NCI-H2227 (cell line): ENCODE results near the gene SDCBP2.
"Not testable (repeated sequence)": the region's sequence is repeated elsewhere in the genome, so short reads cannot be mapped to it uniquely, and the experiment has no call there.

Source experiments
- DNase-seq: peaks from one replicate; lab custom pipeline; 2025; ENCODE audit not compliant: unreplicated experiment; lab: John Stamatoyannopoulos, UW

The SDCBP2 gene

DNA sequence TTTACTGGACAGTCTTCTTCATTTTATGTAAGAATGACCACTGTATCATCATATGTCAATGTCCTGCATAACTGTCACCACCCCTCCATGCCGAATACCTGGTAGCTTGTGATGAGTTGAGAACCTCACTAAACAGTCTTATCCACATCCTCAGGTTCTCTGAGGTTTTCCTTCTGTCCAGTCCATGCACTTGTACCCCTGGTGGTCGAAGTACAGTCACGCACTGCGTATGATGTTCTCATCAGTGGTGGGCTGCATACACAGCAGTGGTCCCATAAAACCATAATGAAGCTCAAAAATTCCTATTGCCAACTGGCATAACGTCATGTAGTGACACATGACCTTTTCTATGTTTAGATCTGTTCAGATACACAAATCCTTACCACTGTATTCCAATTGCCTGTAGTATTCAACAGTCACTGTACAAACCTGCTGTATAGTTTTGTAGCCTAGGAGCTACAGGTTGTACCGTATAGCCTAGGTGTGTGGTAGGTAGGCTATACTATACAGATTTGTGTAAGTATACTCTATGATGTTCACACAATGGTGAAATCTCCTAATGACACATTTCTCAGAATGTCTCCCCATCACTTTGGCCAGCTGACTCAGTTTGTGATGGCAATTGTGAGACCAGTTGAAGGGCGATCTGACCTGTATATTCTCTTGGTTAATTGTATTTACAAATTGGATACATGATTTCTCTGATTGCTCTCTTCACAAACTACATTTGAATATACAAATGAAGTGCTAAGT, 31.3 kb upstream of the SDCBP2 start:
- DNase-seq, result no peak

DNA sequence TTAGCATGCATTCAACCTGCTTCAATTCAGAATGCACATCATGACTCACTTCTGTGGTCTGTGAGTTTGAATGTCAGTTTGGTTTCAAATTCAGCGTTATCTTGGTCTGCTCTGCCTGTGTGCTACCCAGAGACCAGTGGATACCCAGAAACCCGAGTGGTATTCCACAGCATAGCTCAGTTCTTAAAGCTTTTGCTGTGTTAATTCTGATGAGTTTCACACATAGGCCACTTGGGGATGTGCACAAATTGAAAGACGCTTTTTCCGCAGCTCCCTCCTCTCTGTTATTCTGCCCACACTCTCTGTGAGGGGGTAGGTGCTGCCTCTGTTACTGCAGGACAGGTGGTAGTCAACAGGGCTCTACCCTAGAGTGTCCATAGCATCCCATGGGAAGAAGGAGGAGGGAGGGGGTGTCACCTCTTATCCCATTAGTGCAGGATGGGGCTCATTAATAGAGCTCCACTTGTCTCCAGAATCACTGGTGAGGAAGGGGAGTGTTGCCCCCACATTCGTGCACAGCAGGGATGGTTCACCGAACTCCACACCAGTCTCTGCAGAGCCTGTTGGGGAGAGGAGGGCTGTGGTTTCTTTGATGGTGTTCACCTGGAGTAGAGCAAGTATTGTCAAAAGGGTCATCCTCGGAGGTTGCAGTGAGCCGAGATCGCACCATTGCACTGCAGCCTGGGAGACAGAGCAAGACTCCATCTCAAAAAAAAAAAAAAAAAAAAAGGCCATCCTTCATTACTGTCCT, 29.2 kb upstream of the SDCBP2 start:
- no peak for DNase-seq

DNA sequence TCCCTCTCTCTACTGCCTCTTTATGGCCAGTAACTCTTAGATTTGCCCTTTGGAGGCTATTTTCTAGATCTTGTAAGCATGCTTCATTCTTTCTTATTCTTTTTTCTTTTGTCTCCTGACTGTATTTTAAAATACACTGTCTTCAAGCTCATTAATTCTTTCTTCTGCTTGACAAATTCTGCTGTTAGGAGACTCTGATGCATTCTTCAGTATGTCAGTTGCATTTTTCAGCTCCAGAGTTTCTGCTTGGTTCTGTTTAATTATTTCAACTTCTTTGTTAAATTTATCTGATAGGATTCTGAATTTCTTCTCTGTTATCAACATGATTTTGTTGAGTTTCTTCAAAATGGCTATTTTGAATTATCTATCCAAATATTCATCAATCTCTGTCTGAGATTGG, 25.0 kb upstream of the SDCBP2 start:
- no peak for DNase-seq

DNA sequence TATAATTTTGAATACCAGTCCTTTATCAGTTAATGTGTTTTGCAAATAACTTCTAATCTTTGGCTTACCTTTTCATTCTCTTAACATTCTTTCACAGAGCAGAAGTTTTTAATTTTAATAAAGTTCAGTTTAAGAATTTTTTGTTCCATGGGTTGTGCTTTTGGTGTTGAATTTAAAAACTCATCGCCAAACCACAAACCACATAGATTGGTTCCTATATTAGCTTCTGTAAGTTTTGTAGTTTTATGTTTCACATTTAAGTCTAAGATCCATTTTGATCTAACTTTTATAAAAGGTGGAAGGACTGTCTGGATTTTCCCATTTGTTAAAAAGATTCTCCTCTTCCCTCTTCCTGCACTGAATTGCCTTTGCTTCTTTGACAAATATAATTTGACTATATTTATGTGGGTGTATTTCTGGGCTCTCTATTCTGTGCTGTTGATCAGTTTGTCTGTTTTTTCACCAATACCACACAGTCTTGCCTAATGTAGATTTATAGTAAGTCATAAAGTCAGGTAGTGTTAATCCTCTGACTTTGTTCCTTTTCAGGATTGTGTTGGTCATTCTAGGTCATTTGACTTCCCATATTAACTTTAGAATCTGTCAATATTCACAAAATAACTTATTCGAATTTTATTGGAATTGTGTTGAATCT, 17.5 kb upstream of the SDCBP2 start:
- no peak for DNase-seq

DNA sequence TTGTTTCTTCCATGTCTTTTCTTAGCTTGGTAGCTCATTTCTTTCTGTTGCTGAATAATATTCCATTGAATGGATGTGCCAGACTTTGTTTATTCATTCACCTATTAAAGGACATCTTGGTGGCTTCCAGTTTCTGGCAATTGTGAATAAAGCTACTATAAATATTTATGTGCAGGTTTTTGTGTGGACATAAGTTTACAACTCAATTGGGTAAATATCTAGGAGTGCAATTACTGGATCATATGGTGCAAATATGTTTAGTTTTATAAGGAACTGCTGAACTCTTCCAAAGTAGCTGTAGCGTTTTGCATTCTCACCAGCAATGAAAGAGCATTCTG, 16.8 kb upstream of the SDCBP2 start:
- DNase-seq, result no peak

DNA sequence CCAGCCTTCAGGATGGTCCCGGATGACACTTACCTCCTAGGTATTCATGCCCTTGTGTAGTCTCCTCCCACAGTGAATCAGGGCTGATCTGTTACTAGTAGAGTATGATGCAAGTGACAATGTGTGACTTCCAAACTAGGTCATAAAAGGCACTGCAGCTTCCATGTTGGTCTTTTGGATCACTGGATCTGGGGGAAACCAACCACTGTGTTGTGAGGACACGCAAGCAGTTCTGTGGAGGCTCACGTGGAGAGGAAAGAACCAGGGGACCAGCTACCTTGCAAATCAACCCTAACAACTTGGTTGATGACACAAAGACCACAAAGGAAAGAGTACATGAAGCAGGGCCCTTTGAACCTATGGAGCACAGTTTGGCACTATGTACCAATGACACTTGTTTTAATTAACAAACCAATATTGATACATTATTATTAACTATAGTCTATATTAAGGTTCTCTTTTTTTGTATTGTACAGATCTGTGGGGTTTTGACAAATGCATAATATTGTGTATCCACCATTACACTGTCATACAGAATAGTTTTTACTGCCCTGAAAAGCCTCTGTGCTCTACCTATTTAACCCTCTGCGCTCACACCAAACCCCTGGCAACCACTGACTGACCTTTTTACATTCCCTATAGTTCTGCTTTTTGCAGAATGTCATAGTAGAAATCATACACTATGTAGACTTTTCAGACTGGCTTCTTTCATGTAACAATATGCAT, 16.3 kb upstream of the SDCBP2 start:
- no peak for DNase-seq

DNA sequence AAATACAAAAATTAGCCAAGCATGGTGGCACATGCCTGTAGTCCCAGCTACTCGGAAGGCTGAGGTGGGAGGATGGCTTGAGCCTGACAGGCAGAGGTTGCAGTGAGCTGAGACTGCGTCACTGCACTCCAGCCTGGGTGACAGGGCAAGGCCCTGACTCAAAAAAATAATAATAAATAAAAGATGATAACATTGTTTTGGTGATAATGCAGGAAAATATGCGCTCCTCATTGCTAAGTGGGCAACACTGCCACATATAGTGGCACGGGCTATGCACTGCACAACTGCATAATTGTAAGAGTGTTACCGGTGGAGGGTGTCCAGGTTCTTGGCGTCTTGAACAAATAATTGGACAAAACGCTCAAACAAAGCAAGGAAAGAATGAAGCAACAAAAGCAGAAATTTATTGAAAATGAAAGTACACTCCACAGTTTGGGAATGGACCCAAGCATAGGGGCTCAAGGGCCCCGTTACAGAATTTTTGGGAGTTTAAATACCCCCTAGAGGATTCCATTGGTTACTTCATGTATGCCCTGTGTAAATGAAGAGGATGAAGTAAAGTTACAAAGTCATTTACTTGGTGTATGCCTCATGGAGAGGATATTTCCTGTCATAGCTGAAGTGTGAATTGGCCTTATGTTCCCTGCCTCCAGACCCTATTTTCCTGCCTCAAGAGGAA, 14.6 kb upstream of the SDCBP2 start:
- DNase-seq, result not testable (repeated sequence)

DNA sequence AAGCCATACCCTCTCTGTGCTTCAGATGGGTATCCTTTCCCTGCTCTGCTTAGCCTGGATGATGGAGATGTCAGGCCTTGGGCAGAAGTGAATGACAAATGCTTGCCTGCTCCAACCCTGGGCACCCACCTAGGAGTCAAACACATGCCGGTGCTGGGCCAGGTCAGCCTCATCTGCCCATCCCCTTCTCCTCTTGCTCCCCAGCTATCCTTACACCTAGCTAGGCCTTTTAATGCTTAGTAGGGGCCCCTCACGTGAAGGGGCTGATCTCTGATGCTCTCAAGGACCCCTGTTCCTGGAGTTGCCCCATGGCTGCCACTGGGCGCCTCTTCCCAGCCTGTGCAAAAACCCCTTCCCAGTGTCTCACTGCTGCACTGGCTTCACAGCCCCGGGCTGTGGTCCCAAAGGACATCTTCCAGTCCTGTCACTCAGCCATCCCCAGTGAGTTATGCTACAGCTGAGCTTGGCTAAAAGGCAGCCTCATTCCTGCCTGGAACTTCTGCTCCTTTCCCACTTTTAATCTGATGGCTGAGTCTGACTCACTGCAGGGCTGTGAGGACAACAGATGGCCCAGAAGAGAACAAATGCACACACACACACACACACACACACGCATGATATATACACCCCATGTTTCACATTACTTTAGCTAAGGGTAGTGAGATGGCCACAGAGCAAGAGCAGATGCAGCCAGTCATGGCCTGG, 12.8 kb upstream of the SDCBP2 start:
- no peak for DNase-seq

DNA sequence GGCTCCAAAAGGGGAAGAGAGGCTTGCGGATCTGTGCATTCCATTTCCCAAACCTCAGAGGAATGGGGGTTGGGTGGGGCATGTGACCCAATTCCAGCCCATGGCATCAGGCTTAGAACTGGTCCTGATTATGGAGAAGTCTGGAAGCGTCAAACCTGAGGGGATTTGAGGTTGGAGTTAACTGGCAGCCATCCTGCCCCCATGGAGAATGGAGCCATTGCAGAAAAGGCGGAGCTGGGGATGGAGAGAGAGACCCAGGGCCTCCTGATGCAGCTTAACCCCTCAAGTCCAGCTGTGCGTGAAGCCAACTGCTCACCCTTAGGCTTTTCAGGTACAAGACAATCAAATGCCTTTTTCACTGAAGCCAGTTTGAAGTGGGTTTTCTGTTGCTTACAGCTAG, 9.9 kb upstream of the SDCBP2 start:
- no peak for DNase-seq

DNA sequence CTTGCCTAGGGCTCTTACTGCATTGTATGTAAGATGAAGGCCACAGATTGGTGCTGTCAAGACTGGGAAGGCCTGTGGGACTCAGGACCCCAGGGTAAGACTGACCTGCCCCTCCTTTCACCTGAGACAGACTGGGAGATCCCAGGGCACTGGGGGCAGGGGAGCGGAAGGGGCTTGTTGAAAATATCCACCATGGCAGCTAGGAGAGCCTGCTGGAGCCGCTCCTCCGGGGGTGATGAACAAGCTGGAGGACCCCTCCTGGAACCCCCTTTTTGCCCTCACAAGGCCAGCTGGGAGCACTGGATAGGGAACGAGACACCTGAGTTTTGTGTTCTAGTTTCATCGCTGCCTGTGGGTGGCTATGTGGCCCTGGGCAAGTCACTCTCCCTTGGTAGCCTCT, 9.2 kb upstream of the SDCBP2 start:
- no peak for DNase-seq

DNA sequence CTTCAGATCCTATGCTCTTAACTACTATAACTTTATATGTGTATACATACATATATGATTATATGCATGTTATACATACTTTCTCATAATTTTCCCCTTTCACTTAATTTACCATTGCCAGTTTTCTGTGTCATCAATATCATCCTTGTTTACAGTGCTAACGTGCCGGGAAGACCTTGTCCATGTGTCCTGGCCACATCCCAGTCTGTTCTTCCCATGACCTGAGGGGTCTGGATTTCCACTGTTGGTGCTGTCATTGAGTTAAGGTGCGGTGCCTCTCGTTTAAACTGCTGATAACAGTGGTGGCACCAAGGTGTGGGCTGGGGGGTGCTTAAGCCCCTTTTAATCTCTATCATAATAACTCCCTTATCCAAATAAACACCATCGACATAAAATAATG, 8.5 kb upstream of the SDCBP2 start:
- no peak for DNase-seq

DNA sequence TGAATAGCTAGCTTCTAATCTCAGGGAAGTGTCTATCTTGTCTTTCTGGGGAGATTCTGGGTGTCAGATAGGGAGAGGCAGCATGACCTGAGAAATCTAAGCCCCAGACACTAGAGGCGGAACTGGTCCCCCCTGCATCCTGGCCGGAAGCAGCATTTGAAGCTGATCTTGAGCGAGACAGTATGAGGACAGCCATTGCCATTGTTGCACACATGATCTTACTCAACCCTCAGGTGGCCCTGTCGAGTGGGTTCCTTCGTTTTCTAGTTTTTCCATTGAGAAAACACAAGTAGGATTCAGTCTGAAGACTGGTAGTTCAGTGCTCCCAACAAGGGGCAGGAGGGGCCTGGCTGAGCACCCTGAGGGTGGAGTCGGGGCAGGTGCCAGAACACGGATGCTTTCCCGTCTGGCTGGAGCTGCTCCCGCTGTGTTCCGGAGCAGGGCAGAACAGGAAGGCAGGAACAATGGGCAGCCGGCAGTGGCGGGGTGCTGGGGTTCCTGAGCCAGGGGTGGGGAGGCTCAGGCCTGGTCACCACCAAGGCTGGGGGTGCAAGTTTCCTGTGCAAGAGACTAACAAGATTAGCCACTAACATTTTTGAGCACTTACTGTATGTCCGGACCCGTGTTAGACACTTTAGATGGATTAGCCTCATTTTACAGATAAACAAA, 7.9 kb upstream of the SDCBP2 start:
- no peak for DNase-seq

DNA sequence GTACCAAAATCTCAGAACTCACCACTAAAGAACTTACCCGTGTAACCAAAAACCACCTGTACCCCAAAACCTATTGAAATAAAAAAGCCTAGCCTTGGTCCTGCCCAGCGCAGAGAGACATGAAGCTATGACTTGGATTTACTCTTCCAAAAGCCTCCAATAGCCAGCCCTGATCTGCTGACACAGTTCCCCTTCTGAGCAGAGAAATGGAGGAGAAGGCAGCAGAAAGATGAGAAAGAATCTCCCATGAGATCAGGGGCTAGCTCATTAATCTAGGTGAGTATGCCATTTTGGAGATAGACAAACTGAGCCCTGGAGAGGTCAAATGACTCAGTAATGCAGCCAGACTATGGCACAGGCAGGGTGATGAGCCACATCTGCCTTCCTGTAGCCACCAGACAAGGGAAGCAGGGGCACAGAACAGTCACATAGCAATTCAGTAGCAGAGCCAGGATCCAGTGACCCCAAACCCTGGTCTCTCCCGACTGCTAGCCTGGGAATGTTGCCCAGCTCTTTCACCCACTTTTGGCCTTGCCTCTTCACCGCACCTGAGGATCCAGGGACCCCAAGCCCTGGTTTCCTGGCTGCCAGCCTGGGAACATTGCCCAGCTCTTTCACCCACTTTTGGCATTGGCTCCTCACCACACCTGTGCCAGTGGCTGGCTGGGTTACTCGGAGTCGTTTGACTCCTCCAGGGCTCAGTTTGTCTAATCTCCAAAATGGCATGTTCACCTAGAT, 7.2 kb upstream of the SDCBP2 start:
- no peak for DNase-seq

DNA sequence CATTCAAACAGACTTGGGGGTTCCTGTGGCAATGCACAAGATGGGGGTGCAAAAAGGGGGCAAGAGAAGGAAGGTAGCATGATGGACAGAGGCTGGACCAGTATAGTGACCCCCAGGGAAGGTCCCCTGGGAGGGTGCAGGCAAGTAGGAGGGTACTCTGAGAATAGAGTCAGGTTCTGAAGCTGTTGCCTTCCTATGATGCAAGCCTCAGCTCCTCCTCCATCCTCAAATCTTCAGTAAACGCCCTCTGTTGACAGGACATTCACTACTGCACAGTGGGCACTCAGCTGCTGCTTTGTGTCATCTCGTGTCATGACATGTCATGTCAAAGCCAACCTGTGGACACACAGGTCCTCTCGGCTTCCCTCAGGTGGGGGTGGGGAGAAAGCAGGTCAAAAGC, 5.8 kb upstream of the SDCBP2 start:
- DNase-seq, result no peak

DNA sequence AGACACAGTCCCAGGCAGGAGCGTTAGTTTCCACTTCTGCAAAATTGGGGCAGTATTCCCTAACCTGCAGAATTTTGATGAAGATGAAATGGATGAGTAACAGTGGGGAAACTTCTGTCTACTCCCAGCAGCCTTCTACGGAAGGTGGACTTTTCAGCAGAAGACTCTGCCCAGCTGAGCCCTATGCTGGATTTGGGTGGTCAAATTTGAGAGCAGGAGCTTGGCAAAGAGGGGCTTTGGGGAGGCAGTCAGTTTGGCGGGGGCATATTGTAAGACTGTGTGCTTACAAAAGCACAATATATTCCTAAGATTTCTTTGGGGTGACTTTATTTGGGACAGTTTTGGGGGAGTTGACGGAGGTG, 5.4 kb upstream of the SDCBP2 start:
- no peak for DNase-seq

DNA sequence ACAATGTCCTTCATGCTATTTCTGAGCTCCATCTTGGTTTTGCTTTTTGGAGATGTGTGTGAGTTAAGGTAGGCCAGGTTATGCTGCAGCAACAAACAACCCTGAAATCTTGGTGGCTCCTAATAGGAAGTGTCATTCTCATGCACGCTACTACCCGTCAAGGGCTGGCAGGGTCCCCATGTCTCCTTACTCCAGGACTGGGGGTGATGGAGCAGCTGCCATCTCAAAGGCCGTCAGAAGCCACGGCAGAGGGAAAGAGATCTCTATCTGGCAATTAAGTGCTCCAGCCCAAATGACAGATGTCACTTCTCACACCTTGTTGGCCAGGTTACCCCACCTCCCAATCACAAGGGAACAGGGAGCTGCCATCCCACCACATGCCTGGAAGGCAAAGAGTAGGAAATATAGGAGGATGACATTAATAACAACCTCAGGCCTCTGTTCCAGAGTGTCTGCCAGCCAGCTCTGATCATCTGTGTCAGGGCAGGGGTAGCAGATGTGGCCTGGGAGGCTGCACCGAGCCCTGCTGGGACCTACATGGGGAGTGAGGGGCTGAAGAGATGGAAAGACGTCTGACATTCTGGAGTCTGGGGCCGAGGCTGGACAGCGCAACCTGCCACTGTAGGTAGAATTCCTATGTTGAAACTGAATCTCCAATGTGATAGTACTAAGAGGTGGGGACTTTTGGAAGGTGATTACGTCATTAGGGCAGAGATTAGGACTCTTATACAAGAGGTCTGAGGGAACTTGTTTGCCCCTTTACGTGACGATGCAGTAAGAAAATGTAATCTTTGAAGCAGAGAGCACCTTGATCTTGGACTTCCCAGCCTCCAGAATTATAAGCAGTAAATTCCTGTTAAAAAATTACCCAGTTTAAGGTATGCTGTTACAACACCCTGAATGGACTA, 4.8 kb upstream of the SDCBP2 start:
- DNase-seq, result no peak

DNA sequence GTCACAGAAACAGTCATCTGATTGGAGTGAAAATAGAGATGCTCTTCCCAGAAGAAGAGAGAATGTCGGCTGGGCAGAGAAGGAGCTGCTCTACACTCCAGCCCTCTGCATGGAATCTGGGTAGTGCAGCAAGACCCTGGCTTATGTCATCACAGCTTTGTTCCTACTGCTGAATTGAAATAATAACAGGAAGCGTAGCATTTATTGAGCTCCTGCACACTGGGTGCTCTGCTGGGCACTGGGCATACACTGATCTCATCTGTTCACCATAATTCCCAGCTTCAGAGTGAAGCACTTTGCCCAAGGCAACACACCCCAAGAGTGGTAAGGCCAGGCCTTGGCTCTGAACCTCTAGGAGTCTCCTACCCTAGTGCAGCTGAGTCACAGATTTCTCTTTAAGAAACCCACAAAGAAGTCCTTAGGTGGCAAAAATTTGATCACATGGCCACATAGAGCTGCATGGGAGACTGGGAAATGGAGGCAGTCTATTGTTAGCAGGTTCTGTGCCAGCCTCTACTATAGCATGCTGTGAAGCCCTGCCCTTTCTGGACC, 3.9 kb upstream of the SDCBP2 start:
- DNase-seq, result no peak
